Measurements from ENCODE around the gene ID2.

- TF ChIP-seq CTCF (IDR thresholded peaks at IDR 0.05) (no peak), REST (IDR thresholded peaks at IDR 0.05; ENCODE audit: insufficient read depth in 1 of 2, low read depth in 2 of 2, low read length in 1 of 2) (no peak), TCF7L2 (IDR thresholded peaks at IDR 0.05; ENCODE audit: low read depth, low read length) (no peak), POLR2AphosphoS5 (IDR thresholded peaks at IDR 0.05; ENCODE audit: low read depth, low read length) (no peak), SIN3A (IDR thresholded peaks at IDR 0.05; ENCODE audit: borderline replicate concordance, insufficient read depth, low read depth, low read length) (no peak)
Observed at GRCh38 chr2:8682719-8683667, 1.1 kb downstream of the ID2 start.
